ENCODE results near the gene GRHL1.

GRCh38 chr2:9908639-9909038 is 42.9 kb upstream of the GRHL1 start:
- TF ChIP-seq, protein P1, sequence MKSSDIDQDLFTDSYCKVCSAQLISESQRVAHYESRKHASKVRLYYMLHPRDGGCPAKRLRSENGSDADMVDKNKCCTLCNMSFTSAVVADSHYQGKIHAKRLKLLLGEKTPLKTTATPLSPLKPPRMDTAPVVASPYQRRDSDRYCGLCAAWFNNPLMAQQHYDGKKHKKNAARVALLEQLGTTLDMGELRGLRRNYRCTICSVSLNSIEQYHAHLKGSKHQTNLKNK (CRISPR knock-in tag; IDR thresholded peaks at IDR 0.05) = no peak
- TF ChIP-seq NFE2L1 (CRISPR knock-in tag; IDR thresholded peaks at IDR 0.05) = no peak
- no peak for TF ChIP-seq GABPB1 (CRISPR knock-in tag; IDR thresholded peaks at IDR 0.05)
- TF ChIP-seq CTCF (IDR thresholded peaks at IDR 0.05) = no peak
- no peak for TF ChIP-seq ELF4 (CRISPR knock-in tag; IDR thresholded peaks at IDR 0.05; ENCODE audit: low read depth)
- no peak for TF ChIP-seq MAX (CRISPR knock-in tag; IDR thresholded peaks at IDR 0.05)
- TF ChIP-seq, protein P2, sequence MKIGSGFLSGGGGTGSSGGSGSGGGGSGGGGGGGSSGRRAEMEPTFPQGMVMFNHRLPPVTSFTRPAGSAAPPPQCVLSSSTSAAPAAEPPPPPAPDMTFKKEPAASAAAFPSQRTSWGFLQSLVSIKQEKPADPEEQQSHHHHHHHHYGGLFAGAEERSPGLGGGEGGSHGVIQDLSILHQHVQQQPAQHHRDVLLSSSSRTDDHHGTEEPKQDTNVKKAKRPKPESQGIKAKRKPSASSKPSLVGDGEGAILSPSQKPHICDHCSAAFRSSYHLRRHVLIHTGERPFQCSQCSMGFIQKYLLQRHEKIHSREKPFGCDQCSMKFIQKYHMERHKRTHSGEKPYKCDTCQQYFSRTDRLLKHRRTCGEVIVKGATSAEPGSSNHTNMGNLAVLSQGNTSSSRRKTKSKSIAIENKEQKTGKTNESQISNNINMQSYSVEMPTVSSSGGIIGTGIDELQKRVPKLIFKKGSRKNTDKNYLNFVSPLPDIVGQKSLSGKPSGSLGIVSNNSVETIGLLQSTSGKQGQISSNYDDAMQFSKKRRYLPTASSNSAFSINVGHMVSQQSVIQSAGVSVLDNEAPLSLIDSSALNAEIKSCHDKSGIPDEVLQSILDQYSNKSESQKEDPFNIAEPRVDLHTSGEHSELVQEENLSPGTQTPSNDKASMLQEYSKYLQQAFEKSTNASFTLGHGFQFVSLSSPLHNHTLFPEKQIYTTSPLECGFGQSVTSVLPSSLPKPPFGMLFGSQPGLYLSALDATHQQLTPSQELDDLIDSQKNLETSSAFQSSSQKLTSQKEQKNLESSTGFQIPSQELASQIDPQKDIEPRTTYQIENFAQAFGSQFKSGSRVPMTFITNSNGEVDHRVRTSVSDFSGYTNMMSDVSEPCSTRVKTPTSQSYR (CRISPR knock-in tag; IDR thresholded peaks at IDR 0.05) = no peak
- no peak for TF ChIP-seq ZNF121 (CRISPR knock-in tag; IDR thresholded peaks at IDR 0.05)
- no peak for TF ChIP-seq ZNF263 (CRISPR knock-in tag; IDR thresholded peaks at IDR 0.05; ENCODE audit: low read depth)
- no peak for TF ChIP-seq SP1 (CRISPR knock-in tag; conservative IDR thresholded peaks at IDR 0.05)
